GM13977 (cell line): ENCODE measurements around the gene NCKIPSD.

Experiments
- DNase-seq: peaks from one replicate; pipeline ENCODE4 v3.0.0; 2012; ENCODE audit warnings: low spot score
- in situ Hi-C: fragments of 300-500 bp; cut with MboI; formaldehyde crosslinking; loops from one replicate; pipeline ENCODE4 v1.12.0; 2022; ENCODE audit warnings: low sequenced_read_pairs, low pct_unique_long_range_greater_than_20kb, mixed read lengths, inconsistent platforms; ENCODE audit not compliant: unreplicated experiment
- TF ChIP-seq, protein P1 (sequence below): IDR thresholded peaks from 2 replicates; pipeline ENCODE4 v1.5.1; 2012; ENCODE audit warnings: mild to moderate bottlenecking, control low read depth; ENCODE audit not compliant: insufficient read depth; ENCODE audit errors: extremely low read depth, missing control alignments

Gene NCKIPSD

DNA sequence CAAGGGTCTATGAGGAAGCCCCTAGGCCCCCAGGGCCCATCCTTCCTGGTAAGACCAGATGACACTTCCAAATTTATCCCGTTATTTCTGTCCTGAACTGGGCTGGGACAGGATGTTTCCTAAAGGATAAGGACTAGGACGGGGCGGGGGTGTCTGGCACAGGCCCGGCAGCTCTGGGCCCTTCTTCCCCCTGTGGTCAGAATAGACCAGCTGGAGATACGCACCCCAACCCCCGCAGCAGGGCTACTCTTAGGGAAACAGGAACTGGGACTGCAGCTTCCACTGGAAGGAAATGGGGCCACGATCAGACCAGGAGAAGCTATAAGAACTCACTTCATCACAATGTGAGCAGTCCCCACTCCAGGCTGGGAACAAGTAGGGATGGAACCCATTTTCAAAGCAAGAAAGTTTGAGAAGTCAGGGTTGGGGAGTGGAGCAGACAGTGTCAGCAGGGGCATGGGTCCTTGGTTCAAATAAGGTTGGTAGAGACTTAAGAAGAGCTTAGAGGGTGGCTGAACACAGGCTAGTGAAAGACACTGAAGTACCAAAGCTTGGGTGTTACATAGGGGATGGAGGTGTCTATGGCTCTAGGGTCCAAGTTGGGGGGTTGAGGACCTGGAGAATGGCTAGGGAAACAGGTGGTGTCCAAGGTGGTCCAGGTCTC, 1.1 kb downstream of the NCKIPSD start:
- DNase-seq = peak; percentile 57
- TF ChIP-seq, protein P1, sequence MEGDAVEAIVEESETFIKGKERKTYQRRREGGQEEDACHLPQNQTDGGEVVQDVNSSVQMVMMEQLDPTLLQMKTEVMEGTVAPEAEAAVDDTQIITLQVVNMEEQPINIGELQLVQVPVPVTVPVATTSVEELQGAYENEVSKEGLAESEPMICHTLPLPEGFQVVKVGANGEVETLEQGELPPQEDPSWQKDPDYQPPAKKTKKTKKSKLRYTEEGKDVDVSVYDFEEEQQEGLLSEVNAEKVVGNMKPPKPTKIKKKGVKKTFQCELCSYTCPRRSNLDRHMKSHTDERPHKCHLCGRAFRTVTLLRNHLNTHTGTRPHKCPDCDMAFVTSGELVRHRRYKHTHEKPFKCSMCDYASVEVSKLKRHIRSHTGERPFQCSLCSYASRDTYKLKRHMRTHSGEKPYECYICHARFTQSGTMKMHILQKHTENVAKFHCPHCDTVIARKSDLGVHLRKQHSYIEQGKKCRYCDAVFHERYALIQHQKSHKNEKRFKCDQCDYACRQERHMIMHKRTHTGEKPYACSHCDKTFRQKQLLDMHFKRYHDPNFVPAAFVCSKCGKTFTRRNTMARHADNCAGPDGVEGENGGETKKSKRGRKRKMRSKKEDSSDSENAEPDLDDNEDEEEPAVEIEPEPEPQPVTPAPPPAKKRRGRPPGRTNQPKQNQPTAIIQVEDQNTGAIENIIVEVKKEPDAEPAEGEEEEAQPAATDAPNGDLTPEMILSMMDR = no peak
- in situ Hi-C loops = no loop called here

DNA sequence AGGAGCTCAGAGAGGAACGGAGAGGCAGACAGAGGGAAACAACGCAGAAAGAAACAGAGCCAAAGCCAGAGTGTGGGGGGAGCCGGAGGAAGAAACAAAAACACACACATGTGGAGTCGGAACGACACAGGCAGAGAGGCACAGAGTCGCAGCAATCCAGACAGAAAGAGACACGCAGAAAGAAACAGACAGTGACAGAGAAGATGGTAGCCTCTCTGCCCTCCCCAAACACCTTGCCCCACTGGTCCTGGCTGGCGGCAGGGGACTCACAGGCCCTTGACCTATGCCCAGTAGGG, 1.7 kb downstream of the NCKIPSD start:
- TF ChIP-seq, protein P1 = no peak
- no peak for DNase-seq

DNA sequence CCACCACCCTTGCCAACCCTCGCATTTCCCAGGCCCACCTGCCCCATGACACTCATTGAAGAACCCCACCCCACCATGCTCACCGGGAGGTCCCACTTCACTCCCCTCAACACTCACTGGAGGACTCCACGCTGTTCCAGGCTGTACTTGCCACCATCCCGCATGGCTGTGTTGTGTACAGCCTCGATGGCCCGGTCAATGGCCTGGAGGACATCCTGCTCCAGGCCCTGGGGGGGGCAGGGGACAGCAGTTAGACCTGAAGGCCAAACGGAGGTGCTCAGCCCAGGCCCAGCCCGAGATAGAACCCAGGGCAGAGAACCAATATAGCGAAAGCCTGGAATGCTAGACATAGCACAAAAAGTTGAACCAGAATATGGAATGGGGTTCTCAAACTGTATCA, 2.9 kb downstream of the NCKIPSD start:
- TF ChIP-seq, protein P1 = no peak
- DNase-seq = no peak
- in situ Hi-C loops = no loop called here

More for the DNA sequence above, 1.7 kb downstream of the NCKIPSD start:
- in situ Hi-C loops = no loop called here

DNA sequence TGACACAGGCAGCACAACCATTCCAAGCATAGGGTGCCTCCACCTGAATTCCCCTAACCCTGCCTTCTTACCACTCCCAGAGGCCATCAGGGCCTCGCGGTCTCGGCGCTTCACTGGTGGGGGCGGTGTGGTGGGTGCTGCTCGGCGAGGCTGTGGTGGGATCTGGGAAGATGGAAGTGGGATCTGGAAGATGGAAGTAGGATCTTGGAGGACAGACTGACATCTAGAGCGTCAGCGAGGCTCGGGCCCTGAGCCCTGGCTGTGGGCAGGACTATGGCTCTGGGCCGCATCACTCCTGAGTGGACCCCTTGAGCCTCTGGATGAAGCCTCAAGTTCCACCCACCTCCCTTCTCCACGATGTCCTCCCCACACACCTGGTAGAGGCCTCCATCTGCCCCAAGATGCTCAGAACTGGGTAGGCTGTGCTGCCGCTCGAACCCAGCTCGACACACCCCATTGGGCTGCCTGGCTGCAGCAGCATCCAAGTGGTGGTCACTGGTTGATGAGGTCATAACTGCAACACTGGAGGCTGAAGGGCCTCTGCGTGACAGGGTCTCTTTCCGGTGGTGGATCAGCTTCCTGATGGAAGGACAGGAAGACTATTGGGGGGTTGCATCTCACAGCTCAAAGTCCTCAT, 3.6 kb downstream of the NCKIPSD start:
- no peak for DNase-seq
- in situ Hi-C loops = no loop called here
- TF ChIP-seq, protein P1 = no peak

DNA sequence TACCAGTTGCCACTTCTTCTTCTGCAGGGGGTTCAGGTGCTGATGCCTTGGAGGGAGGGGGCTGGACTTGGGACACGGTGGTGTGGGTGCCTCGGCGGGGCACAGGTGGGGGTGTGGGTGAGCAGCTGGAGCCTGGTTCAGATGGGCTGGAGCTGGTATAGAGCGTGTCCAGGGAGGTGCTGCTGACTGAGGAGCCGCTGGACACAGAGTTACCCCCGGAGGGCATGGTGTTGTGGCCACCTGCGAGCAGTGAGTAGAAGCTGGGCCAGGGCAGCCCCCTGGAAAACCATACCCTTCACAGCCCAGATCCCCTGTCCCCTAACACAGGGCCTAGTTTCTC, 4.2 kb downstream of the NCKIPSD start:
- TF ChIP-seq, protein P1 = no peak
- no peak for DNase-seq
- in situ Hi-C loops = no loop called here

DNA sequence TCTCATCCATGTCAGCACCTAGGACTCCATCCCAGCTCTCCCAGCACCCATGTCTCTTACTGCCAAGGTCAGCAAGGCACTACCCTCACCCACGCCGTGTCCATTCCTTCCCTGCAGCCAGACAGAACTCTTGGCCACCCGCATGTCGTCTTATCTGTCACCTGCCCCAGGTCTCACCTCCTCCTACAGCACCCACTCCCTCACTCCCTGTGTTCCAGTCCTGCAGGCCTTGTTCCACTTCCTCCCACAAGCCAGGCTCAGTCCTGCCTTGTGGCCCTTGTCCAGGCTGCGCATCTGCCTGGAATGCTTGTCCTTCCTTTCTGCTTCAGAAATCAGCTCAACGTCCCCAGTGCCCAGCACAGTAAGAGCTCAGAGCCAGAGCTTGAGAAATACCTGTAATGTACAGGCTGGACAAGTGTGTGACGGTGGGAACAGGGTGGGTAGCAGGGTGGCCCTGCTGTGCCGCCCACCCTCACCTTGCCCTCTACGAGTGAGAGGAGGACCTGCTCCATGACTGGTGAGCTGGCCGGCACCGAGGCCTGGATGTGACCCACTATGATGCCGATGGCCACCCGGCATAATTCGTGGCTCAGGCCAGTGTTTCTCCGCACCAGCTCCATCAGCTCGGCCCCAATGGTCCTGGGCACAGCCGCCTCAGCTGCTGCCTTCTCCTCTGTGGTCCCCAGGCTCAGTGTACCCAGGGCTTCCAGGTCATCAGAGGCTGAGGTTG, 4.7 kb downstream of the NCKIPSD start:
- in situ Hi-C loops = no loop called here
- no peak for DNase-seq
- TF ChIP-seq, protein P1 = no peak
